GM18907 (cell line): ENCODE results near the gene CIP2A.

ENCODE experiments used
- ATAC-seq: cut with Tn5 transposase; IDR thresholded peaks from one replicate; pipeline ENCODE4 v1.9.1; 2021; ENCODE audit warnings: mild to moderate bottlenecking, moderate library complexity; ENCODE audit not compliant: unreplicated experiment

The CIP2A gene

DNA sequence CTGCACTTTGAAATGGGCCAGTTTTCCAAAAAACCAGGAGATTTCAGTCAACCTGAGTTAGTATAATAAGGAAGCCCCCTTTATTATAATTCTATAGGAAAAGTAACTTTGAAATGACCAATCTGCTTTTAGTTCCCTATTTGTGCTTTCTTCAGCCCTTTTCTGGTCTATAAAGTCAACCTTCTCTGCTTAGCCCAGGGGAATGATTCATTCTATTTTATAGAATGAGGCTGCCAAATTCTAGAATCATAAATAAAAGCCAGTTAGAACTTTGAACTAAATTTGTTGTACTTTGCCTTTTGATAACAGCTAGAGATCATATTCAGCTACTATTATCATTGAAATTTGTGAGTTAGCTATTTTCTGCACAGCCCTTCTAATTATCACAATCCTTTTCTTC, 24.7 kb downstream of the CIP2A start:
- ATAC-seq: no peak

DNA sequence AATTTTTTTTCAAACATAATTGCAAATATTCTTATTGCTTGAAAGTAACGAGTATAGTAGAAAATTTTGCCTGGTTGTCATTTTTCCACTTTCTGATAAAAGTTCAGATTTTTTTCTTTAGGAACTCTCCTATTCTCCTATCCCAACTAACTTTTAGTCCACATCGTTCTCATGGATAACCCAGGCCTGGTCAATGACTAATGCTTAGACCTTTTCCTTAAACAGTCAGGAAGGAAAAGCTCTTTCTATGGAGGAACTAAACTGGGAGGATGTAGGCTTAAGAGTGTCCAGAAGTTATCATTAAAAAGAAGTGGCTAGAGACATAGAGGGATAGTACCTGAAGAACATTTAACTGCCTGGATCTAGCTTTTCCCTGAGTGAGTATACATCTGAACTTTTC, 26.7 kb downstream of the CIP2A start:
- no peak for ATAC-seq

DNA sequence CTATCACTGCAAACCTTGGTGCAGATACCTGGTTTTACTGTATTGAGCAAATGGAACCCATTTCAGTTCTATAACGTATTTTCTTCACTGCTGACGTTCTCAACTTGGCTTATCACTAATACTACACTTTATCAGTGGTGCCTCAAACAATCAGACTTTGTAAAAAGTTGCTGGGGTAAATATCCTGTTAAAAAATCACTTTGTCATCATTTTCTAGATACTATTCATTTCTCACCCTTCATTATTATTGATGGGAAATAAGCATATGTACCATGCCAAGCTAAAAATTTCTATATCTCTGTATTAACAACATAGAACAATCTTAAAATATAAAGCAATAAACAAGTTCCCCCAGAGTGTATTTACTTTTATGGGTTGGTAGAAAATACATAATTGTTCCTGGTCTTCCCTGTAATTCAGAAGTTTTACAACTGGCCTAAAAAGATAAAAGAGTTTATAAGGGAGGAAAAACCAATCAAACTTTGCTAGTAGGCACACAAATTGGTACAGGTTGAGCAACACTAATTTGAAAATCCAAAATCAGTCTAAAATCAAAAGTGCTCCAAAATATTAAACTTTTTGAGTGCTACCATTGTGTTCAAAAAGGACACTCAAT, 33.2 kb downstream of the CIP2A start:
- no peak for ATAC-seq

DNA sequence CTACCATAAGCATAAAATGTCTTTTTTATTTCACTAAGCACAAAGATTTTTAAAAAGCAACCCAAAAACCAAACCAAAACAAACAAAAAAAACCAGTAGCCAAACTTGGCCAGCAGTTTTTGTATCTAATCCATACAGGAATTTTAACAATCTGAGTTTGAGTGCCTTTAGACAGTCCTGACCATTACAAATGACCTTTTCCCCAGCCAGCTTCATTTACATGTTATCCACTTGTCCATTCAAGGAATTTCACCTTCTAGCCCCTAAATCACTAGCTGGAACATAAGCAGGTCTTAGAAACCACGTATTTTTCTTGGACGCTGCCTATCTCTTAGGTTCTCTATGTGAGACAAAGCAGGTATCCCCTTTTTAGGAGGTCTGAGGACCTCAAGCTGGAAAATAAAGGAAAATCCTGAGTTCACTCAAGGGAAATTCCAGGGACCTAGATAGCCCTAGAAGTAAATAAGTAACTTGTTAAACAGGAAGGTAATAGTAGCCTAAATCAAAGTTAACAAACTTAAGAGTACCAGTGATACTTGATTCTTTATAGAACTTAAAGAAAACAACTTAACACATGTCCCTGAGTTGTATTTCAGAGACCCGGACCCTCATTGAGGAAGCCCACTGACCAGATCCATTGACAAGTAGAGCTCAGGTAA, 34.2 kb downstream of the CIP2A start:
- ATAC-seq: no peak

DNA sequence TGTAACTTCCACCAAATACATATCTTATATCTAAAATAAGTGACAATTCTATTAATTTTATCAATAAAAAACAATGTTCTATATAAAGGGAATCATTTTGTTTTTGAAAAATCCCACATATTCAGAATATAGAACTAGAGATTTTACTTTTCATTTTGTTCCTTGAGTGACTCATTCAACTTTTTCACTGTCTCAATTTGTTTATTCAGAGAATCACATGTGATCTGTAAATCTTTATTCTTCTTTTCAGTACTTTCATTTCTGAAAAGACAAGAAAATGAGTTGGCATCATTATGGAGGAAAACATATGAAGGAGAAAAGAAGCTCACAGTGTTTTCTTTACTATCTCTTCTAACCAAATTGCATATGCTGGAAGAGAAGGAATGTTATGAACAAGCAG, 35.0 kb downstream of the CIP2A start:
- no peak for ATAC-seq

DNA sequence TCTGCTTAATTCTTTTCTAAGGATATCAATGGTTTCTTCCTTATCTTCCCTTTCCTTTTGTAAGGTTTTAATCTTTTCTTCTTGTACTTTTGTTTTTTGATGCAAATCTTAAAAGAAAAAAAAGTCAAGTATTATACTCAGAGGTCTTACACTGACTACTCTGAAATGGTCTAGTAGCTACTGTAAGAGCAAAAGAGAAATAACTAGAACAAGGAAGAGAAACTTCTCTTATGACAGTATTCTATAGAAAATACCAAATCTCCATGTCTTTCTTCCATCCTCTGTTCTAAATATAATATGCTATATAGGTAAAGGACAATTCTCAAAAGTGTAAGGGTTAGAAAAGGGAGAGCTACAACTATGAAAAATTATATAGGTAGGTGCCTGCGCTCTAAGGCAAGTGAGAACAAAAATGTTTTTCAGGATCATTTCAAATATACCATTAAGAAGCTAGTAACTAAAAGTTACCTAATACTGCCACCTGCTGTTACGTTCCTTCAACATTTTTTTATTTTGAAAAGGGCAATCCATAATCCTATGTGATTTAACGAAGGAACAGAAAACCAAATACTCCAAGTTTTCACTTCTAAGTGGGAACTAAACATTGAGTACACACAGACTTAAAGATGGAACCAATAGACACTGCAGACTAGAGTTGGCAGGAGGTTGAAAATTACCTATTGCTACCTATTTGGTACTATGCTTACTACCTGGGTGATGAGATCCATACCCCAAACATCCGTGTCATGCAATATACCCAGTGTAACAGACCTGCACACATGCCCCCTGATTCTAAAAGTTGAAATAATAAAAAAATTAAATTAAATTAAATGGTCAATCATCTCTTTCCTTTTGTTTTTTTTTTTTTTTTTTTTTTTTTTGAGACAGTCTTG, 36.7 kb downstream of the CIP2A start:
- ATAC-seq: peak; percentile 59

DNA sequence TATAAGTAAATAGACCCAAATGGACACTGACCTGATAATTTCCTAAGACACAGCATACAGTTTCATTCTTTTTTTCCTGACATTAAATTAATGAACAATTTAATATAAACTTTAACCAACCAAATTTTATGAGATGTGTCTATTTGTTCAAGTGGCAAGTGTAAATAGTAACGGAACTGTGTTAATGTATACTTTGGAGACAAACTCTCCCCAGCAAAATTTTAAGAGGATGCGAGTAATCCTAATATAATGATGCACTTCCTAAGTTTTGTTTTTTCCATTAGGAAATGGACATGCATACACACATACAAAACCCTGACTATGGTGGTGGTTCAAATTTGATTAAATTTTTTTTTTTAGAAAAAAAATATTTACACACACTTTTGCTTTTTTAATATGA, 40.4 kb downstream of the CIP2A start:
- ATAC-seq: no peak

DNA sequence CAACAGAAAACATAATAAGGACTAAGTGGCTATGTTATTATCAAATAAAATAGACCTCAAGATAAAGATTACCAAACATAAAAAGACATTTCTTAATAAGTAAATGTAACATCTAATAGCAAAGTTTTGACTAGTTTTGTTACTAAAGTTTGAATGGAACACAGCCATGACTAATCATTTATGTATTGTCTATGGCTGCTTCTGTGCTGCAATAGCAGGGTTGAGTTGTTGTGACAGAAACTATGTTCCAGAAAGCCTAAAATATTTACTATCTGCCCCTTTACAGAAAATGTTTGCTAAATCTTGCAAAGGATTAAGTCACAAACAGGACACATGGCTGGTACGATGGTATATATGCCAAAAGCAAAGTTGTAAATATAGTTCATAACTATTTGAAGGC, 40.9 kb downstream of the CIP2A start:
- no peak for ATAC-seq

DNA sequence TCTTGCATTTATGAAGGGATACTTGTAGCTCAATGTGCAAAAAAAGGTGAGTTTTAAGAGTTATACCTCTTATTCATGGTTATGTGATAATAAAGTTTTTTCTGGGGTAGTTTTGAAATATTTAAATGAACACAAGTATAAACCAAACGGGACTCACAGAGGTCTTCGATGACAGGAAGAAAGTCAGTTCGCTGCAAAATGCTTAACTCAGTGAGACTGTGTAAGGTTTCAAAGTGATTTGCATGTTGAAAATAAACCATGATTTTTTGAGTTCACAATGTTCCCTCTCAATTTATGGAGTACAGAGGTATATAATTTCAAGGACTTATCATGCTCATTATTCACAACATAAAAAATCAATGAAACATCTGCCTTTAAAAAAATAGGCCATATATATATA, 42.5 kb downstream of the CIP2A start:
- ATAC-seq: peak; percentile 59

DNA sequence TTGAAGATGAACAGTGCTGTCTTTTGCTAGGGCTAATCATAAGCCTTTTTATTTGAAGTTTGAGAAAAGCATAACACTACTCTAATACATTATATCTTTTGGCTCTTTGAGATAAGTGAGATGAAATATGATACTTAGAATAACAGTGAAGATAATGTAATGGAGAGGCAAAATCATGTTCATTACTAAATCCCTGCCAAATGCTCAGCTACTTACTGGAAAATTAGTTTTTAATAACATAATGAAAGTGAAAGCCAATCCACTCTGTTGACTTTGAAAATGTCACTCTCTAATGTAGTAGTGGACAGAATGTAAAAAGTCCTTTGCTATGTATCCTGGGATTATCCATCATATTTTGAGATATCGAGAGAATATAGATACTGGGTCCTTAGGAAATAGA, 43.0 kb downstream of the CIP2A start:
- no peak for ATAC-seq

DNA sequence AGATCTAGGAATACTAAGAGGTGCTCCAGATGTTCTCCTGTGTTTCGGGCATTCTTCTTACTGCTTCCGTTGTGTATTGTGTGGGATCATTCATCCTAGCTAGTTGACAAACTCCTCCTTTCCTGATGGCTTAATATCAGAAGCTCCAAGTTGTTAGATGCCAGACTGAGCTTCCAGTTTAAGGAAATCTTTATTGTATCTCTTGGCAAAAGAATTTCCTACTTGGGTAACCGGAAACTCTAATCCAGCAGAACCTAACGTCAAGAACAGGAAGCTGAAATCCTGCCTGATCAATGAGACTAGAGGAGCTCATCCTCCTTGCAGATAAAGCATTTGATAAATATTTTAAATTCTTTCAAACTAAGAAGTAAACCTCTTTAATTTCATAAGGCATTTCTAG, 51.2 kb downstream of the CIP2A start:
- no peak for ATAC-seq

DNA sequence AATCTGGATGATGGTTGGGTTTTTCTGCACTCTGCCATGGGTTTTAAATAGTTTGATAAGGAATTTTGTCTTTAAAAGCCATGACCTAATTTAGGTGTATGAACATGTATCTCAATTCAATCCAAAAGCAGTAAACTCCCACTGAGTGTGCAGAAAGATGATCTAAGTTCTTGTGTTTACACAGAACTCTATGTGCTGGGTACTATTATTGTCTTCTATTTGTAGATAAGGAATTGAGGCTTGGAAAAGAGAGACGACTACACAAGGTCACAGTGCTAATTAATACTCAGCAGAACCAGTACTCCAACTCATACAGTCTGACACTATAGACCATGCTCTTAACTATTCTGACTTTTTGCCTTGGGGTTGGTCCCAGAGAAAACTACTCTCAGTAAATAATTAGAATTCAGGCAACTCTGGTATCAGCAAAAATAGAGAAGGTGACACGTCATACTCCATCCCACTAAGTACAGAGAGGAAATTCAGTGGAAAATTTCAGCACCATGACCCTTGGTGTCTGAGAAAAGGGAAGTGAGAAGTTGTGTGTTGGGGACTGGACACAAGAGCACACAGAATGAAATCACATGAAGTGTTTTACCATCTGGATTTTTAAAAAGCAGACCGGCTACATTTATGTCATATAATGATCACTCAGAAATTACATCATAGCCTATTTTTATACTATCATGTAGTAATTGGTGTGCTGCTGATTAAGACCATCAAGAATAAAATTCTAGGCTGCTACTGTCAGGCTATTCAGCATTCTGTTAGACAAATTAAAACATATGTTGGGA, 60.6 kb downstream of the CIP2A start:
- ATAC-seq: peak; percentile 96

DNA sequence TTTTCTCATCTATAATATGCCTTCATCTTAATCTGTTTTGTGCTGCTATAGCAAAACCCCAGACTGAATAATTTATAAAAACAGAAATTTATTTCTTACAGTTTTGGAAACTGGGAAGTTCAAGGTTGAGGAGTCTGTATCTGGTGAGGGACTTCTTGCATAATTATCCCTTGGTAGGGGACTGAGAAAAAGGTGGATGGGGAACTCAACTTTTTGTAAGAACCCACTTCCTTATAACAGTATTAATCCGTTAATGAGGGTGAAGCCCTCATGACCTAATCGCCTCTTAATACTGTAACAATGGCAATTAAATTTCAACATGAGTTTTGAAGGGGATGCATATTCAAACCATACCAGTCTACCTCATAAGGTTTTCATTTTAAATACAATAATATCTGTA, 61.4 kb downstream of the CIP2A start:
- ATAC-seq: no peak

DNA sequence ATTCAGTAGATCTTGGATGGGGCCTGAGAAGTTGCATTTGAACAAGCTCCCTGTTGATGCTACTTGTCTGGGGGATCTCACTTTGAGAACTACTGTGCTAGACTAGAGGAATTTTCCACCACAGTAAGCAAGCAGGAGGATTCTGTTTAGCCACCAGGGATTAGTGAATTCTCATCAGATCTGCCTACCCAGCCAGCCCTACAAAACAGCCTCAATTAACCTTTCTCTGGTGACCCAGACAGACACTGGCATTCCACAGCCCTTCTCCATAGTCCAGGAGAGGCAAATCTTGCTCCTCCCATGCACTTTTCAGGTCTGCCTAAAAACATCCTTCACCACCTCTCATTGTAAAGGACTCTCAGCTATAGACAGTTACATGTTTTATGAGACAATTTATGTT, 62.1 kb downstream of the CIP2A start:
- ATAC-seq: no peak

DNA sequence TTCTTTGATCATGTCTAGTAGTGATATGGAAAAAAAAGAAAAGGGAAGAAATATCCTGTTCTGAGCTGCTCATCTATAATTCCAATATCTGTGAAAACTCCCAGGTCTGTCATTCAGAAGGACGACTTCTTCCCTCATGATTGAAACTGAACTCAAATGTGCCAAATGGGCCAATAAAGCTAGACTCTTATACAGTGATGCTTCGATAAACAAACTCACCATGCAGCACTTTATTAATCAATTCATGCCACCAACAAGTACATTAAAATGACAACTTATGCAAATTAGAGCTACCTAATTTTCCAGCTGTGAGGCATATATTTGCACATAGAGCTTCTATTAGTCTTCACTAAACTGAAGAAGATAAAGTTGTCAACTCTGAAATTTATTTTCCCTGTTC, 63.3 kb downstream of the CIP2A start:
- ATAC-seq: no peak

DNA sequence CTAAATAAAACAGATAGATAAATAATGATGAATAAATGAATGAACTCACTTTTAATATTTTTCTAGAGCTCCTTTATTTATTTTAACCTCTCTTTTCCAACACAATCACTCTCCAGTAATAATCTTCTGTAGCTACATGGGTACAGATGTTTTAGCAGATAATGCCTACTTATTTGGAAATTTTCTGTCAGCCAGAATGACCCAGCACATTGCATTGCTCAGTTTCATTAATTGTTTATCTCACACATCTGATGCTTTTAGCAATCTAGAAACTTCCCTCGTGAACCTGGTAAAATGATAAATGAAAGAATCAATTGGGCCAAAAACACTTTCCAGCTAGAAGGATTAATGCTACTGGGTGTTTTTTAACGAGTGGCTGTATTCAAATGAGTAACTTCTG, 64.0 kb downstream of the CIP2A start:
- ATAC-seq: no peak

DNA sequence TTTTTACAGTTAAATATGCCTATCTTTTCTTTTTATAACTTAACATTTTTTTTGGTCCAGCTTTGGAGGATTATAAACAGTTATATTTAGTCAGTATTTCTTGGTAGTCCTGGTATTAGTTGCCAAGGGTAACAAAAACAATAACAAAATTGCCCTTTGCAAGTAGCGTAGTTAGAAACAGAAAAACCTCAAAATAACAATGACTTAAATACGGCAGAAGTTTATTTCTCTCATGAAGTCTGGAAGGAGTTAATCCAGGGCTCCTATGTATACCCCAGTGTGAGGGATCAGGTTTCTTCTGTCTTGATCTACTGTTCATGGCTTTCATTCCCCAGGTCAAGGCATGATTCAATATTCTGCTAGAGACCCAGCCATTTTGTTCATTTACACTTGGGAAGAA, 64.7 kb downstream of the CIP2A start:
- no peak for ATAC-seq

DNA sequence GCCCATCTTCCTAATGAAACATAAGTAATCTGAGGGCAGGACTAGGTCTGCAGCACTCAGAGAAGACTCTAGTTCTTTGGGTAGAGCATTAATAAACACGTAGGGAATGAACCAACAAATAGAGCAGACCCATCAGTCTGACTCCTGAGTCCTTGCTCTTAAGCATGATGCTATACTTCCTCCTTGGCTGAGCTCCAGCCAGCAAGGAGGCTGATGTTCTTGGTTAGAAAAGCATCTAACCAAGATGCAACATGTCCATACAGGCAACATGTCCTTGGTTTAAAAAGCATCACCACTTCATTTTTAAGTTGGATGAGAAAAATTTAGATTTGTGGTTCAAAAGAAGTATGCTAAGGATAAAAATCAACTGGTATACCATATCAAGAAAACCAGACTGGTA, 70.3 kb downstream of the CIP2A start:
- ATAC-seq: no peak

DNA sequence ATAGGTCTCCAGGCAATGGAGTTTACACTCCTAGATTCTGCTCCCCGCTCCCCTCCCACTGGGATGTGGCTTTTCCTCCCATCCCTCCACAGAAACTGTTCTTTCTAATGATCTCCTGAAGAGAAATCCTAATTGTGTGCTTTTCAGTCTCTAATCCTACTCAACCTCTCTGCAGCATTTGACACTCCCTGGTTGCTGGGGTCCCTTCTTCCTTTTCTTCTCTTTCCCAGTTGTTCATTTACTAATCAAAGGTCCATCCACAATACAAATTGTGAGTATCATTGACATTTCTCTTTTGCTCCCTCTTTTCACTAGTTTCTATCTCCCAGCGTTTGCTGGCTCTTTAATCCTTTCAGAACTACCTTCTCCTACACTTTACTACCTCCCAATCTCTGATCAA, 72.4 kb downstream of the CIP2A start:
- no peak for ATAC-seq

DNA sequence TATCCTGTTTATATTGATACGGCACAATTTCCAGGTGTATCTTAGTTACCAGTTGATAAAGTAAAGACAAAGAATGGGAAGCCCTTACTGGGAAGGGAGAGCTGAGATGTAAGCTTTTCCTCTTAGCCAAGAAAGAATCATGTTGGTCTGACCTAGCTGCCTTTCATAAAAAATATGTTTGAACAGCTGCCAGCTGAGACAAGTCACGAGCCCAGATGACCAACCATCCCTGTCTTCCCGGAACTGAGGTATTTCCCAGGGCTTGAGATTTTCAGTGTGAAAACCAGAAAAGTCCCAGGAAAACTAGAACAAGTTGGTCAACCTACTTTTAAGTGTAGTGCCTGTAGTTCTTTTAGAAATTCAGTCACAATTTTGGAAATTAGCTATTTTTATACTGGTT, 75.3 kb downstream of the CIP2A start:
- no peak for ATAC-seq

DNA sequence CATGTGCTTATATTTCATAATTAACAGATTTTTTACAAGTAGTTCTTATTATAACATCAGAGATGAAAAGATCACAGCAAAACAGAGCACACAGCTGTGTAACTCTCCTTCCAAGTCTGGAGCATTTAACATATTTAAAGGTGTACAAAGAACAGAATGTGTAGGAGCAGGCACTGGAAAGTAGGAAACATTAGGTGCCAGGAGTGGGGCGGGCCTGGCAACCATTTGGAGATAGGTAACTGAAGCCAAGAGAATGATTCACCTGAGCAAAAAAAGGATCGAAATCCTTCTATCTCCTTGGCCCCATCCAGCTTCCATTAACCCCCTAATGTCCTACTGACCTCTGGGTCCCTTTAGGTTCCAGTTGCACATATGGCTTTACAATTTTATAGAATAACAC, 76.6 kb downstream of the CIP2A start:
- no peak for ATAC-seq
